ENCODE measurements around the gene PRR5. TPM values are rescaled to one million over a fixed set of nuclear protein-coding genes. Genes with fewer than 3 reads are reported as not detected.
A peak's percentile ranks its signal among the peaks of the same experiment; 100 is the strongest.
"Not testable (repeated sequence)": the region's sequence is repeated elsewhere in the genome, so short reads cannot be mapped to it uniquely, and the experiment has no call there.

PRR5 gene
- total RNA-seq, 1 experiment from 2014 or later: 41.6 TPM

- Histone ChIP-seq H3K27me3 (no peaks in the 10 kb centered on the region), H3K4me3 (no peak overlapping the region), H3K36me3 (peaks cover 4% of the 10 kb centered on the region; the same call in 1 of the 2 replicates), H3K27ac (no peak overlapping the region), H3K9me3 (replicated peaks) (no peaks in the 10 kb centered on the region), H3K4me1 (peaks cover 13% of the 10 kb centered on the region; the same call in 1 of the 2 replicates)
- DNase-seq: no peak
These were observed 34.8 kb downstream of the PRR5 start for GRCh38 chr22:44736581-44737405.

GRCh38 chr22:44737406-44738346, 35.7 kb downstream of the PRR5 start:
- Histone ChIP-seq H3K27ac (no peak overlapping the region), H3K36me3 (no peaks in the 10 kb centered on the region)
- no peak for DNase-seq

DNA sequence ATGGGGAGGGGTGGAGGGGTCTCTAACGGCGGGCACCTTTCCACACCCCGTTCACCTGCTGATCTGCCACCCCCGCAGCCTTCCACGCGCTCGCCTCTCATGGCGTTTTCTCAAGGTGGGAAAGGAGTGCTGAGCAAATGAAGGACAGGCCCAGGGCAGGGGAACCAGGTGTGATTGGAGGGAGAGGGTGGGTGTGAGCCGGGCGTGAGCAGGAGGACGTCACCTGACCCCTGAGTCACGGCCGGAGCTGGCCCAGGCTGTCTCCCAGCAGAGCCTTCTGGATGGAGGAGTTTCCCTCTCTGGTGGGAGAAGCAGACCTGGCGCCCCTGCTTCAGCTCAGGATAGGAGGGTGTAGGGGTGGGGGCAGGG, 36.3 kb downstream of the PRR5 start:
- Histone ChIP-seq H3K9me3 (replicated peaks) (no peaks in the 10 kb centered on the region), H3K27me3 (no peaks in the 10 kb centered on the region), H3K36me3 (no peaks in the 10 kb centered on the region), H3K4me3 (no peak overlapping the region), H3K4me1 (peaks cover 13% of the 10 kb centered on the region; the same call in 1 of the 2 replicates), H3K27ac (no peak overlapping the region)
- peak in 1 of 2 experiments; percentile 29 for DNase-seq

More at GRCh38 chr22:44737406-44738346, 35.7 kb downstream of the PRR5 start:
- Histone ChIP-seq H3K27me3 (no peaks in the 10 kb centered on the region), H3K9me3 (replicated peaks) (no peaks in the 10 kb centered on the region), H3K4me1 (peaks cover 13% of the 10 kb centered on the region; the same call in 1 of the 2 replicates), H3K4me3 (no peak overlapping the region)

DNA sequence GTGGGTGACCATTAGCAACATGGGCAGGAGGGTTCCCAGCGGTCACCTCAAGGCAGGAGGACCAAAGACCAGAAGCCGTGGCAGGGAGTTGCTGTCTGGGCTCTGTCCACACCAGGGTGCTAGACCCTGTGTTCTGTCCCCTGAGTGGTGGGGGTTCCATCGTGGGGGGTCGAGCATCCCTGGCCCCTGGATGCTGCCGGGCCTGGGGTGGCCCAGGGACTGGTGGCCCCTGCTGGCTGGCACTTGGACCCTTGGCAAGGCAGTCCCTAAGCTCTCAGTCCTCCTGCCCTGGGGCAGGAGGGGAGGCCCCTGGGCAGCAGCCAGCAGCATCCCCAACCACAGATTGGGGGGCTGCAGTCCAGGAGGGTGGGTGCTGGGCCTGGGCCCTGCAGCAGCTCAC, 37.0 kb downstream of the PRR5 start:
- H3K36me3 ChIP-seq: no peaks in the 10 kb centered on the region
- H3K9me3 ChIP-seq (replicated peaks): no peaks in the 10 kb centered on the region
- peaks cover 13% of the 10 kb centered on the region; the same call in 1 of the 2 replicates for H3K4me1 ChIP-seq
- H3K27me3 ChIP-seq: no peaks in the 10 kb centered on the region
- H3K4me3 ChIP-seq: no peak overlapping the region
- no peak for DNase-seq
- no peak overlapping the region for H3K27ac ChIP-seq

DNA sequence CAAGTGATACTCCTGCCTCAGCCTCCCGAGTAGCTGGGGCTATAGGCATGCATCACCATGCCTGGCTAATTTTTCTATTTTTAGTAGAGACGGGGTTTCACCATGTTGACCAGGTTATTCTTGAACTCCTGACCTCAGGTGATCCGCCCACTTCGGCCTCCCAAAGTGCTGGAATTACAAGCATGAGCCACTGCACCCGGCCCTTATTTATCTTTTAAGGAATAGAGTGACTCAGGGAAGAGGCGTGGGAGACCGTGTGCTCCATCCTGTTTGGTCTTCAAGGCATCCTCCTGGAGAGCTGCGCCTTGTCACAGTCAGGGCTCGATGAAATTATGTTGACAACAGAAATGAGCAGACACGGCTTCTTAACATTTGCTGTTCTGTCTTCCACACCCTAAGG, 37.7 kb downstream of the PRR5 start:
- DNase-seq: peak in 1 of 2 experiments; percentile 29
- not testable (repeated sequence) for H3K4me3 ChIP-seq; H3K27me3 ChIP-seq; H3K27ac ChIP-seq; H3K9me3 ChIP-seq (replicated peaks); H3K36me3 ChIP-seq
- peaks cover 13% of the 10 kb centered on the region; the same call in 1 of the 2 replicates for H3K4me1 ChIP-seq

GRCh38 chr22:44740307-44740706, 38.3 kb downstream of the PRR5 start:
- H3K4me3 ChIP-seq: no peak overlapping the region
- H3K9me3 ChIP-seq (replicated peaks): no peaks in the 10 kb centered on the region
- H3K4me1 ChIP-seq: peaks cover 13% of the 10 kb centered on the region; the same call in 1 of the 2 replicates
- no peaks in the 10 kb centered on the region for H3K36me3 ChIP-seq
- H3K27ac ChIP-seq: no peak overlapping the region
- DNase-seq: no peak
- H3K27me3 ChIP-seq: no peaks in the 10 kb centered on the region

GRCh38 chr22:44741929-44742328, 39.9 kb downstream of the PRR5 start:
- Histone ChIP-seq H3K9me3 (replicated peaks) (no peaks in the 10 kb centered on the region), H3K4me3 (no peak overlapping the region), H3K27ac (no peak overlapping the region), H3K36me3 (no peaks in the 10 kb centered on the region), H3K27me3 (no peaks in the 10 kb centered on the region), H3K4me1 (peaks cover 8% of the 10 kb centered on the region; the same call in 1 of the 2 replicates)
- DNase-seq: no peak

DNA sequence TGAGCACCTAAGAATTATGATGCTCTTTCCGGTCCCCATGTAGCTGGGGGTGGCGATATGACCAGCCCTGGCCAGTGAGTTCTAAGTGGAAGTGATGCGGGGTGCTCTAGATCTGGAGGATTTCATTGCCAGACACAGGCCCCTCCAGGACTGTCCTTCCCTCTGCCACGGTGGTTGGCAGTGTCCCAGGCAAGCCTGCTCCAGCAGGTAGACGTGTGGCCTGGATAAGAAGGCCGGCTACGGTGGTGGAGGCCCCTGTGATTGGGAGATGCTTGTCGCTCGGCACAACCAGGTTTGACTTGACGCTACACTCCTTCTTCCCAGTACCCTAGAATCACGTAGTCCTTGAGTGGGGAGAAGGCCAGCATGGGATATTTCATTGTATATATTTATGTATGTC, 41.2 kb downstream of the PRR5 start:
- Histone ChIP-seq H3K4me1 (peaks cover under 1% of the 10 kb centered on the region; the same call in 1 of the 2 replicates), H3K36me3 (no peaks in the 10 kb centered on the region), H3K27ac (no peak overlapping the region), H3K4me3 (no peak overlapping the region), H3K27me3 (no peaks in the 10 kb centered on the region), H3K9me3 (replicated peaks) (no peaks in the 10 kb centered on the region)
- DNase-seq: no peak

- DNase-seq: no peak
- H3K4me3 ChIP-seq: no peak overlapping the region
These were observed 41.8 kb downstream of the PRR5 start for GRCh38 chr22:44743804-44744211.

GRCh38 chr22:44745853-44746789, 44.1 kb downstream of the PRR5 start:
- H3K36me3 ChIP-seq: no peaks in the 10 kb centered on the region
- no peak overlapping the region for H3K27ac ChIP-seq
- H3K27me3 ChIP-seq: no peaks in the 10 kb centered on the region
- no peak overlapping the region for H3K4me3 ChIP-seq
- H3K4me1 ChIP-seq: no peaks in the 10 kb centered on the region
- H3K9me3 ChIP-seq (replicated peaks): no peaks in the 10 kb centered on the region
- DNase-seq: no peak

More at GRCh38 chr22:44743804-44744211, 41.8 kb downstream of the PRR5 start:
- no peaks in the 10 kb centered on the region for H3K27me3 ChIP-seq
- H3K4me1 ChIP-seq: no peaks in the 10 kb centered on the region
- no peaks in the 10 kb centered on the region for H3K9me3 ChIP-seq (replicated peaks)
- H3K27ac ChIP-seq: no peak overlapping the region
- no peaks in the 10 kb centered on the region for H3K36me3 ChIP-seq

DNA sequence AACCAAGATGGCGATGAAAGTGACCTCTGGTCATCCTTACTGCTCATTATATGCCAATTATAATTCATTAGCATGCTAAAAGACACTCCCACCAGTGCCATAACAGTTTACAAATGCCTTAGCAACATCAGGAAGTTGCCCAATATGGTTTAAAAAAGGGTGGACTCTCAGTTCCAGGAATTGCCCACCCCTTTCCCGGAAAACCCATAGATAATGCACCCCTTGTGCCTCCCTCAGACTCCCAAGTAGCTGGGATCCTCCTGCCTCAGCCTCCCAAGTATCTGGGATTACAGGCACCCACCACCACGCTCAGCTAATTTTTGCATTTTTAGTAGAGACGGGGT, 45.8 kb downstream of the PRR5 start:
- DNase-seq; H3K27me3 ChIP-seq; H3K36me3 ChIP-seq; H3K4me1 ChIP-seq; H3K9me3 ChIP-seq (replicated peaks); H3K4me3 ChIP-seq; H3K27ac ChIP-seq: not testable (repeated sequence)

DNA sequence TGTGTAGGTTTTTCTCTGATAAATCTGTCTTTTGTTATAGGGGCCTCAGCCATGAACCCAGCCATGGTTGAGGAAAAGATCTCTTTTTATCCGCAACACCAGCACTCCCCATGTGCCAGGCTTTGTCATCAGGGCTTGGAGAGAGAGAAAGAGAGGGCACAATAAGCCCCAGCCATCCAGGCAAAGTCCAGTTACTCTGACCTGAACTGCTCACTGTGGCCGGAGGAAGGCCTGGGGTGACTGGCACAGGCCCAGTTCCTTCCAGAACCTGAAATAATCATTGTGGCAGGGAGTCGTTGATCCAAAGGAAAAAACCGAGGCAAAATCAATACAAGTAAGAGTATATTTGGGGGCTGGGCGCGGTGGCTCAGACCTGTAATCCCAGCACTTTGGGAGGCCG, 46.5 kb downstream of the PRR5 start:
- Histone ChIP-seq H3K27me3 (no peaks in the 10 kb centered on the region), H3K4me1 (0 out of 2 replicates have a peak, but pooled peaks cover under 1% of the 10 kb centered on the region), H3K36me3 (no peaks in the 10 kb centered on the region), H3K27ac (no peak overlapping the region), H3K9me3 (replicated peaks) (no peaks in the 10 kb centered on the region), H3K4me3 (no peak overlapping the region)
- DNase-seq: no peak

- H3K27ac ChIP-seq: no peak overlapping the region
- H3K9me3 ChIP-seq (replicated peaks): no peaks in the 10 kb centered on the region
- H3K4me1 ChIP-seq: 0 out of 2 replicates have a peak, but pooled peaks cover 5% of the 10 kb centered on the region
- no peaks in the 10 kb centered on the region for H3K27me3 ChIP-seq
- no peak overlapping the region for H3K4me3 ChIP-seq
- DNase-seq: no peak
- H3K36me3 ChIP-seq: no peaks in the 10 kb centered on the region
These were observed 48.5 kb downstream of the PRR5 start for GRCh38 chr22:44750481-44750880.

Data from SJCRH30 (cell line).